Measurements from ENCODE around the gene ADNP.

Gene ADNP

GRCh38 chr20:50845566-50846215 is 85.5 kb downstream of the ADNP start:
- no peak for DNase-seq

DNA sequence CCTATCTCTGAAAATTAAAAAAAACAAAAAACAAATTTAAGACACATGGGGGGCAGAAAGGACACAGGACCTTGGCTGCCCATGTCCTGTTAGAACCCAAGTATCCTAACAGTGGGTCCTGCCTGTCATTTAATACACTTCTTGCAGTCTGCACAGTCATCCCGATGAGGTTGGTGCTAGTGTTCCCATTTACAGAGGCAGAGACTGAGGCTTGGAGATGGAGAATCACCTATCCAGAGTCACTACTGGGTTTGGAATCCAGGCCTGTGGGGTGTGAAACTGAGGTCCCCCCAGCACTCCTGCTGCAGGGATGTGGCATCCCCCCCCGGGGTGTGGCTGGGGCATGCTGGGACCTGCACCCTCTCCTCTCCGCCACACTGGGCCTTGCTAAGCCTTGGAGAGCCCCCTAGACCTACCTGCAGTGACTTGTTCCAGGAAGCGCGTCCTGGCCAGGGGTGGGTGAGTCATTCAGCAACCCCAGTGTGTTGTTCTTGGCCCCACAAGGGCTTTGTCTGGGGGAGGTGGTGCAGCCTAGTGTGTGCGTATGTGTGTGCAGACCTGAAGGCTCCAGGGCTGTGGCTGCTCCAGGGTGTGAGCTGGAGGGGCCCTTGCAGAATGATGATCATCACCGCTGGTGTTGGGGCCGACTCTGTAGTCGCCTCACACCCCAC is 86.7 kb downstream of the ADNP start:
- no peak for DNase-seq

DNA sequence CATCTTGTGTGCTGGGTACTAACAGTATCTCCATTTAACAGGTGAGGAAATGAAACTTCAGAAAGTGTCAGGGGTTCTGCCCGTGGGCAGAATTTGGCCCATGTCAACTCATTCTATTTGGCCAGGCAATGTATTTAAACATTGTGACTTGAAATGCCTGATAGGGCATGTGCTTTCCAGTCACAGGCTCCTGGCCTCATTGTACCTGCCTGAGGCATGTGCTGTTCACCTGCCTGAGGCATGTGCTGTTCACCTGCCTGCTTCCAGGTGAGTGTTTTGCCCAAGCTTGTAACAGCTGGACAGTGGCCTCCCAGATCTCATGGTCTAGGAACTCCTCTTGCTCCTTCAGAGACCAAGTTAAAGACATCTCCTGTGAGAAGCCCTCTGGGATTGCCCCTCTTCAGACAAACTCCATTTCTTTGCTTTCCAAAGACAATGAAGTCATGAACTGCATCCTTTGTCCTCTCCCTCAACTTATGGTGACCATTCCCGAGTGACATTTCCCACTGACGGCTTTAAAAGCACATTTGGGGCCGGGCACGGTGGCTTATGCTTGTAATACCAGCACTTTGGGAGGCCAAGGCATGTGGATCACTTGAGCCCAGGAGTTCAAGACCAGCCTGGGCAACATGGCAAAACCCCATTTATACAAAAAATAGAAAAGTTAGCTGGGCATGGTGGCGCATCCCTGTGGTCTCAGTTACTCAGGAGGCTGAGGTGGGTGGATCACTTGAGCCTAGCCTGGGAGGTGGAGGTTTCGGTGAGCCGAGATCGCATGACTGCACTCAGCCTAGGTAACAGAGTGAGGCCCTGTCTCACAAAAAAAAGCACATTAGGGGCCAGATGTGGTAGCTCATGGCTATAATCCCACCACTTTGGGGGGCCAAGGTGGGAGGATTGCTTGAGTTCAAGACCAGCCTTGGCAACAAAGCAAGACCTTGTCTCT is 87.6 kb downstream of the ADNP start:
- no peak for DNase-seq

DNA sequence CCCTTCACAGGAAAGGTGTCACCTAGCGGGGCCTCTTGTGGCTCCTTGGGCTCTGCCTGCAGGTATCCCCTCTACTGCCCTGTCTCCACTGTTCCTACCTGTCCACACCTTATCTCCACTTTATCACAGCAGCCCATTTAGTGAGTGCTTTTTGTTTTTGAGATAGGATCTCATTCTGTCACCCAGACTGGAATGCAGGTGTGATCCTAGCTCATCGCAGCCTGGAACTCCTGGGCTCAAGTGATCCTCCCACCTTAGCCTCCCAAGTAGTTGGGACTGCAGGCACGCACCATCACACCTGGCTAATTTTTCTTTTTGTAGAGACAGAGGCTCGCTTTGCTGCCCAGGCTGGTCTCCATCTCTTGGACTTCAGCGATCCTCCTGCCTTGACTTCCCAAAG is 88.4 kb downstream of the ADNP start:
- DNase-seq, result no peak

Measured in effector CD8-positive, alpha-beta T cell (primary cell).